ENCODE results near the gene TP53. TPM values are rescaled to one million over a fixed set of nuclear protein-coding genes. Genes with fewer than 3 reads are reported as not detected.

TP53 gene
- total RNA-seq, 4 donors from 2014 or later = 14.1 to 17.0 (median 15.4) TPM

GRCh38 chr17:7700510-7700909, 13.2 kb upstream of the TP53 start:
- Histone ChIP-seq H3K27ac (no peak overlapping the region), H3K4me3 (no peak overlapping the region), H3K27me3 (peaks cover 18 to 24% (median 24%) of the 10 kb centered on the region in 3 donors), H3K9me3 (no peaks in the 10 kb centered on the region), H3K4me1 (no peaks in the 10 kb centered on the region), H3K36me3 (peaks cover 0 to 21% of the 10 kb centered on the region in 2 donors)
- ATAC-seq (no peak), DNase-seq (no peak)
- in situ Hi-C loops (cut with MboI; ENCODE audit: low sequenced_read_pairs in 4 of 4) (no loop called here), intact Hi-C loops (cut with DNase I; ENCODE audit: low total_unique reads) (no loop called here)
- TF ChIP-seq CTCF (IDR thresholded peaks at IDR 0.05 in 4 of 5, conservative IDR thresholded peaks at IDR 0.05 in 1 of 5) = no peak
- no peak for TF ChIP-seq POLR2A (IDR thresholded peaks at IDR 0.05)

GRCh38 chr17:7697828-7698588, 10.7 kb upstream of the TP53 start:
- intact Hi-C loops (cut with DNase I; ENCODE audit: low total_unique reads) = no loop called here
- ATAC-seq (no peak), DNase-seq (no peak)
- H3K9me3 ChIP-seq = no peaks in the 10 kb centered on the region
- no peak overlapping the region for H3K4me3 ChIP-seq
- peaks cover 0 to 27% of the 10 kb centered on the region in 2 donors for H3K36me3 ChIP-seq
- H3K27me3 ChIP-seq = peaks cover 0 to 4% (median 3%) of the 10 kb centered on the region in 3 donors
- in situ Hi-C loops (cut with MboI; ENCODE audit: low sequenced_read_pairs in 4 of 4) = loop anchor here in 2 of 4 donors (25.0 kb wide), 1 partner anchor 186 kb away; no protein-coding TSS in a partner anchor
- H3K27ac ChIP-seq = no peak overlapping the region
- TF ChIP-seq POLR2A (IDR thresholded peaks at IDR 0.05) (no peak), CTCF (IDR thresholded peaks at IDR 0.05 in 4 of 5, conservative IDR thresholded peaks at IDR 0.05 in 1 of 5) (no peak)
- no peaks in the 10 kb centered on the region for H3K4me1 ChIP-seq

- ATAC-seq (no peak), DNase-seq (no peak)
- Histone ChIP-seq H3K9me3 (no peaks in the 10 kb centered on the region), H3K27ac (no peak overlapping the region), H3K27me3 (no peaks in the 10 kb centered on the region), H3K36me3 (peaks cover 0 to 19% of the 10 kb centered on the region in 2 donors), H3K4me3 (no peak overlapping the region), H3K4me1 (no peaks in the 10 kb centered on the region)
- no peak for TF ChIP-seq CTCF (IDR thresholded peaks at IDR 0.05 in 4 of 5, conservative IDR thresholded peaks at IDR 0.05 in 1 of 5)
- no peak for TF ChIP-seq POLR2A (IDR thresholded peaks at IDR 0.05)
- intact Hi-C loops (cut with DNase I; ENCODE audit: low total_unique reads) (no loop called here), in situ Hi-C loops (cut with MboI; ENCODE audit: low sequenced_read_pairs in 4 of 4) (loop anchor here in 2 of 4 donors (25.0 kb wide), 1 partner anchor 183 kb away; no protein-coding TSS in a partner anchor)
Measured at GRCh38 chr17:7695586-7695985, 8.3 kb upstream of the TP53 start.

GRCh38 chr17:7688808-7689316, 1.6 kb upstream of the TP53 start:
- H3K27ac ChIP-seq = peak overlapping the region; percentile 77 to 97 (median 94)
- H3K27me3 ChIP-seq = no peaks in the 10 kb centered on the region
- TF ChIP-seq POLR2A (IDR thresholded peaks at IDR 0.05) (no peak), CTCF (IDR thresholded peaks at IDR 0.05 in 4 of 5, conservative IDR thresholded peaks at IDR 0.05 in 1 of 5) (no peak)
- intact Hi-C loops (cut with DNase I; ENCODE audit: low total_unique reads) (loop anchor here (1.0 to 10.0 kb wide), 7 partner anchors 39 to 437 kb away; partner anchors contain the start of genes ATP1B2, CTDNEP1, ELP5 and NAA38), in situ Hi-C loops (cut with MboI; ENCODE audit: low sequenced_read_pairs in 4 of 4) (loop anchor here in 2 of 4 donors (5.0 to 25.0 kb wide), 2 partner anchors 62 to 177 kb away; partner anchors contain the start of gene SAT2 (in 2 of the 2))
- no peaks in the 10 kb centered on the region for H3K9me3 ChIP-seq
- DNase-seq = no peak
- H3K4me1 ChIP-seq = peaks cover 26 to 33% of the 10 kb centered on the region in 2 donors
- H3K36me3 ChIP-seq = peaks cover 0 to 21% of the 10 kb centered on the region in 2 donors
- H3K4me3 ChIP-seq = peak overlapping the region; percentile 67 to 96 (median 84)
- no peak for ATAC-seq

Measured in gastrocnemius medialis (tissue), 4 donors.